MM.1S (cell line): ENCODE results near the gene NDUFB8.

ENCODE experiments used
- DNase-seq: peaks from one replicate; pipeline ENCODE4 v3.0.0-alpha.2; 2015
- H2AFZ ChIP-seq: fragments of 300-600 bp; sonication (generic); 2 replicates; pipeline ENCODE4 v1.6.0; 2016; ENCODE audit warnings: antibody characterized with exemption, low read length
- H3F3A ChIP-seq: fragments of 300-600 bp; sonication (generic); 2 replicates; pipeline ENCODE4 v1.6.1; 2016; ENCODE audit warnings: mild to moderate bottlenecking, antibody characterized with exemption, low read length, moderate library complexity, mixed read lengths; ENCODE audit not compliant: insufficient read depth
- H3K27ac ChIP-seq: fragments of 300-600 bp; sonication (generic); 2 replicates; pipeline ENCODE4 v1.5.1; 2016; ENCODE audit warnings: mild to moderate bottlenecking, low read length
- H3K27me3 ChIP-seq: fragments of 300-600 bp; sonication (generic); replicated peaks from 2 replicates; pipeline ENCODE4 v1.6.0; 2016; ENCODE audit warnings: low read length; ENCODE audit not compliant: insufficient read depth
- H3K36me3 ChIP-seq: fragments of 300-600 bp; sonication (generic); replicated peaks from 2 replicates; pipeline ENCODE4 v1.6.1; 2016; ENCODE audit warnings: mild to moderate bottlenecking, low read length, mixed read lengths; ENCODE audit not compliant: insufficient read depth
- H3K4me1 ChIP-seq: fragments of 300-600 bp; sonication (generic); 2 replicates; pipeline ENCODE4 v1.6.1; 2016; ENCODE audit warnings: low read length, mixed read lengths
- H3K4me2 ChIP-seq: fragments of 300-600 bp; sonication (generic); 2 replicates; pipeline ENCODE4 v1.6.0; 2016; ENCODE audit warnings: low read depth, low read length
- H3K4me3 ChIP-seq: fragments of 300-600 bp; sonication (generic); 2 replicates; pipeline ENCODE4 v1.5.1; 2016; ENCODE audit warnings: low read length, mixed read lengths
- H3K79me2 ChIP-seq: fragments of 300-600 bp; sonication (generic); 2 replicates; pipeline ENCODE4 v1.6.1; 2016; ENCODE audit warnings: mixed run types, low read length, mixed read lengths
- H3K9ac ChIP-seq: fragments of 300-600 bp; sonication (generic); 2 replicates; pipeline ENCODE4 v1.6.1; 2016; ENCODE audit warnings: low read length, mixed read lengths
- H3K9me2 ChIP-seq: fragments of 300-600 bp; sonication (generic); replicated peaks from 2 replicates; pipeline ENCODE4 v1.6.1; 2016; ENCODE audit warnings: mild to moderate bottlenecking, low read length, mixed read lengths; ENCODE audit not compliant: insufficient read depth
- H3K9me3 ChIP-seq: fragments of 300-600 bp; sonication (generic); replicated peaks from 2 replicates; pipeline ENCODE4 v1.6.1; 2016; ENCODE audit warnings: mild to moderate bottlenecking, low read length, mixed read lengths; ENCODE audit not compliant: insufficient read depth
- H4K20me1 ChIP-seq: fragments of 300-600 bp; sonication (generic); 2 replicates; pipeline ENCODE4 v1.6.1; 2016; ENCODE audit warnings: mild to moderate bottlenecking, low read length, moderate library complexity, mixed read lengths; ENCODE audit not compliant: insufficient read depth
- CTCF ChIP-seq: fragments of 300-600 bp; sonication (generic); IDR thresholded peaks from 2 replicates; pipeline ENCODE4 v1.5.1; 2016; ENCODE audit warnings: antibody characterized with exemption, low read length, mixed read lengths
- EZH2 ChIP-seq: fragments of 300-600 bp; sonication (generic); optimal IDR thresholded peaks from 2 replicates; pipeline ENCODE3; 2017; ENCODE audit warnings: low read depth, mild to moderate bottlenecking, antibody characterized with exemption, low read length, mixed read lengths
- EZH2phosphoT487 ChIP-seq: fragments of 300-600 bp; sonication (generic); IDR thresholded peaks from 2 replicates; pipeline ENCODE4 v1.6.1; 2018; ENCODE audit warnings: antibody characterized with exemption, low read length

NDUFB8 gene

GRCh38 chr10:100528123-100528886 lies 1.4 kb downstream of the NDUFB8 start:
- H3K9me2 ChIP-seq, result no peaks in the 10 kb centered on the region
- H3K9me3 ChIP-seq, result no peaks in the 10 kb centered on the region
- peak overlapping the region; percentile 99 for H3K4me3 ChIP-seq
- peaks cover 41% of the 10 kb centered on the region for H3K79me2 ChIP-seq
- no peak overlapping the region for H2AFZ ChIP-seq
- H3K4me2 ChIP-seq, result peak overlapping the region; percentile 97
- TF ChIP-seq EZH2phosphoT487, result no peak
- peaks cover 7% of the 10 kb centered on the region; the same call in 1 of the 2 replicates for H3K36me3 ChIP-seq
- H3K27ac ChIP-seq, result peak overlapping the region; percentile 10; the same call in 1 of the 2 replicates
- peaks cover 19% of the 10 kb centered on the region for H3F3A ChIP-seq
- no peaks in the 10 kb centered on the region for H3K27me3 ChIP-seq
- no peak for DNase-seq
- no peaks in the 10 kb centered on the region for H4K20me1 ChIP-seq
- peak overlapping the region; percentile 94; the same call in 1 of the 2 replicates for H3K9ac ChIP-seq
- H3K4me1 ChIP-seq, result peaks cover 30% of the 10 kb centered on the region

GRCh38 chr10:100524638-100525037 lies 5.0 kb downstream of the NDUFB8 start:
- Histone ChIP-seq H3K4me2 (no peak overlapping the region), H4K20me1 (no peaks in the 10 kb centered on the region), H3K9me2 (no peaks in the 10 kb centered on the region), H3F3A (no peaks in the 10 kb centered on the region), H3K36me3 (peaks cover 7% of the 10 kb centered on the region; the same call in 1 of the 2 replicates), H2AFZ (no peak overlapping the region), H3K9me3 (no peaks in the 10 kb centered on the region), H3K27me3 (no peaks in the 10 kb centered on the region), H3K4me3 (no peak overlapping the region), H3K79me2 (peaks cover 34% of the 10 kb centered on the region), H3K4me1 (peaks cover 9% of the 10 kb centered on the region), H3K9ac (no peak overlapping the region), H3K27ac (no peak overlapping the region)
- TF ChIP-seq EZH2, result no peak
- TF ChIP-seq CTCF, result no peak
- TF ChIP-seq EZH2phosphoT487, result no peak
- DNase-seq, result no peak

- Histone ChIP-seq H3K79me2 (peaks cover 30% of the 10 kb centered on the region), H3K4me1 (peaks cover 9% of the 10 kb centered on the region), H3F3A (no peaks in the 10 kb centered on the region), H3K27ac (no peak overlapping the region), H3K9me2 (no peaks in the 10 kb centered on the region), H3K36me3 (peaks cover 7% of the 10 kb centered on the region; the same call in 1 of the 2 replicates), H2AFZ (no peak overlapping the region), H3K27me3 (no peaks in the 10 kb centered on the region), H3K9ac (no peak overlapping the region), H4K20me1 (no peaks in the 10 kb centered on the region), H3K9me3 (no peaks in the 10 kb centered on the region), H3K4me3 (no peak overlapping the region), H3K4me2 (no peak overlapping the region)
- DNase-seq, result no peak
- TF ChIP-seq EZH2phosphoT487 (no peak), CTCF (no peak), EZH2 (no peak)
Observed at GRCh38 chr10:100524206-100524605, 5.5 kb downstream of the NDUFB8 start.

- Histone ChIP-seq H3K4me2 (no peak overlapping the region), H3K9me2 (no peaks in the 10 kb centered on the region), H3K79me2 (peaks cover 18% of the 10 kb centered on the region), H3F3A (no peaks in the 10 kb centered on the region), H2AFZ (no peak overlapping the region), H3K27me3 (no peaks in the 10 kb centered on the region), H3K4me1 (no peaks in the 10 kb centered on the region), H3K4me3 (no peak overlapping the region), H4K20me1 (no peaks in the 10 kb centered on the region), H3K36me3 (peaks cover 7% of the 10 kb centered on the region; the same call in 1 of the 2 replicates), H3K9me3 (no peaks in the 10 kb centered on the region), H3K27ac (no peak overlapping the region), H3K9ac (no peak overlapping the region)
- TF ChIP-seq EZH2phosphoT487, result no peak
- TF ChIP-seq CTCF, result no peak
- no peak for TF ChIP-seq EZH2
- DNase-seq, result no peak
Observed at GRCh38 chr10:100522945-100523344, 6.7 kb downstream of the NDUFB8 start.
